ENCODE measurements around the gene CBX2.

Gene CBX2

GRCh38 chr17:79831265-79832217, 53.6 kb downstream of the CBX2 start:
- no peak for DNase-seq

GRCh38 chr17:79832218-79833109, 54.5 kb downstream of the CBX2 start:
- no peak for DNase-seq

- DNase-seq, result no peak
These were observed 55.1 kb downstream of the CBX2 start for GRCh38 chr17:79833110-79833450.

- DNase-seq, result no peak
These were observed 56.0 kb downstream of the CBX2 start for GRCh38 chr17:79833744-79834564.

- no peak for DNase-seq
These were observed 56.9 kb downstream of the CBX2 start for GRCh38 chr17:79834565-79835469.

GRCh38 chr17:79835470-79835899, 57.5 kb downstream of the CBX2 start:
- no peak for DNase-seq

- DNase-seq, result no peak
These were observed 58.1 kb downstream of the CBX2 start for GRCh38 chr17:79835953-79836509.

GRCh38 chr17:79836510-79836971, 58.6 kb downstream of the CBX2 start:
- peak; percentile 57 for DNase-seq

GRCh38 chr17:79836972-79837887, 59.3 kb downstream of the CBX2 start:
- DNase-seq, result peak; percentile 70
